GM18873 (cell line): ENCODE measurements around the gene KCNQ1.

Experiments used
- ATAC-seq: cut with Tn5 transposase; IDR thresholded peaks from one replicate; pipeline ENCODE4 v1.9.1; 2021; ENCODE audit warnings: mild to moderate bottlenecking, moderate library complexity, moderate number of reproducible peaks; ENCODE audit not compliant: unreplicated experiment, low FRiP score

KCNQ1 gene

DNA sequence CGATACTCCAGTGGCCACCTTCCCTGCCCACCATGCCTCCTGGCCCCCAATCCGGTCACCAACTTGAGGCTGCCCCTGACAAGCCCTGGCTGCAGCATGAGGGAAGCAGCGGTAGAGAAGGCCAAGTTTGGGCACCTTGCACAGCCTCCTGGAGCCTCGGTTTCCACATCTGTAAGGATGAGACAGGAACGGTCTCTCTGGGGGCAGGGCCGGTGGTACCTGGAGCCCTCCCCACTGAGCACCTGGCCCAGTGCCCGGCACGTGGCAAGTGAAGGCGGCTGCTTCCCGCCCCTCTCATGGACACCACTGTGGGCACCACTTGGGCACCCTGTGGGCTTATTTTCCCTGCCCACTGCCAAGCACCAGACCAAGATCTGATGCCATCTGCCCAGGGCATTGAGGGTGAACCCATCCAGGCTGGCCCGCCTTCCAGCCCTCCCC, 363.0 kb downstream of the KCNQ1 start:
- ATAC-seq = no peak

DNA sequence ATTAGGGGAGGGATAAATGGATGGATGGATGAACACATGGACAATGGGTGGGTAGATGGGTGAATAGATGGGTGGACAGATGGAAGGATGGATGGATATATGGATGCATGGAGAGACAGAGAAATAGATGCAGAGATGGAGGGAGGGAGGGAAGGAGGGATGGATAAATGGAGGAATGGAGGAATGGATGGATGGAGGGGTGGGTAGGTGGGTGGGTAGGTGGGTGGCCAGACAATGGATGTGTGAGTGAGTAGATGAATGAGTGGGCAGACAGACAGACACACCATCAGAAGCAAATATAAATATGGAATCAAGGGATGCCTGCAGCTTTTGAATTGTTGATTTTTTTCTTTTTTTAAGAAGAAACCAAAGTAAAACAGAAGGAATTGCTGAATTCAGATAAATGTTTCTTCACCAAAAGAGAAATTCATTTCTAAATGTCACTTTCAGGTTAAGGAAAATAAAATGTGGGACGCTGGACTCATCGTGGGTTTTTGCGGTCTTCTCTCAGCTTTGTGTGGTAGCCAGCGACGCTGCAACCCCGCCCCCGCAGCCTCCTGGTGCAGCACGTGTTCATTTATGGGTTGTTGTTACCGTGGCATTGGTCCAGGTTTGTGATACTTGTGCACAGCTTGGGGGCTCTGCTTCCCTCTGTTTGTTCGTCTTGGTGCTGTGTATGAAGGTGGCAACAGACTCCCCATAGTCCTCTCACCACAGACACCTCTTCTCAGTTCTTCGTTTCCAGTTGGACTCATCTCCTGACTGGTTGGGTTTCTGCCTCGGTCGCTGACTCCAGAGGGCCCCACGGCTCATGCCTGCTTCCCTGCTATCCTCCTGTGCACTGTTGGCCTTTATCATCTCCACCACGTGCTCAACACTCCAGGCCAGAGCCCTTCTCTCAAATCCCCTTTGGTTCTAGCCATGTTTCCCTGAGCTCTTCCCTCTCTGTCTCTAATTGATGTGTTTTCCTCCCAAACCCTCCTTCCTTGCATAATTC, 364.3 kb downstream of the KCNQ1 start:
- ATAC-seq = no peak

DNA sequence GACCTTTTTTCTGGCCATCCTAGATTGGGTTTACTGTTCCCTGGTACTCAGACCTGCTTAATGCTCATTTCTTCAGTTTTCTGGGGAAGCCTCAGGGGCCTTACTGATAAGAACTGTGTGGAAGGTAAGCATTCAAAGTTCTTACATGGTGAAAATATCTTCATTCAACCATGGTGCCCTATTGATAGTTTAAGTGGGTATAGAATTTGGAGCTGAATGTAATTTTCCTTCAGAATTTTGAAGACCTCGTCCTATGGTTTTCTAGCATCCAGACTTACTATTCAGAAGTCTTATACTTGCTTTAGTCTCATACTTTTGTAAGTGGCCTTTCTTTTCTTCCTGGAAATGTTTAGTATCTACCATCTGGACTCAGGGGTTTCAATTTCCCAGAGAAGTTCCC, 365.0 kb downstream of the KCNQ1 start:
- ATAC-seq = no peak

DNA sequence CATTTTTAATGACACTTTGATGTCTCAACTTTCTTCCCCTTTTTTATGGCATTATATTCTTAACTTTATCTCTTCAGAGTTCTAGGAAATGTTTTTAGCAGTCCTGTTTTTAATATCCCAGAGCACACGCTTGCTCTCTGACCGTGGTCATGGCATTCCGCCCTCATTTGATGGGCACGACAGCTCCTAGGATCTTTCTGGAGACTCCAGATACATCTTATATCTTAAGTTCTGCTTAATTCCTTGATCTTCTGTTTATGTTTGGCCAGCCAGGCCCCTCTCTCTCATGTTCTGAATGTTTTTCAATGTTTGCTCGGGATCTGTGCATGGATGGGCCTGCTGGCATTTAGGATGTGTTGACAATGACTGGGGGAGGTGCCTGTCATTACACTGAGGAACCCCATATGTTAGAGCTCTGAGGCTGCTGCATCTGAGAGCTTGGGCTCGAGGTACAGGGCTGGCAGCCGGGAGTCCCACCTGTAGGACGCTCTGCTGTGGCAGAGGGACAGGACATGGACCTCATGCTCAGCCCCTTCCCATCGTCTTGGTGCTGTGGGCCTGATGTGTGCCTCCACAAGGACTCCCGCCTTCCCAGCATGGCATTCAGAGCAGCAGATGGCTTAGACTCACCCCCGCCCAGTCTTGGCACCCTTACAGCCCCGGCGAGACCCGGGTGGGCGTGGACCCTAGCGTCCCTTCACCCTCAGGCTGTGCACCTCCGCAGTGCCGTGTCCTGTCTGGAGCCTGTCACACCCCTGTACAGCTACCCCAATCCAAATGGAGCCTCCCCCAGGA, 365.8 kb downstream of the KCNQ1 start:
- ATAC-seq = no peak

DNA sequence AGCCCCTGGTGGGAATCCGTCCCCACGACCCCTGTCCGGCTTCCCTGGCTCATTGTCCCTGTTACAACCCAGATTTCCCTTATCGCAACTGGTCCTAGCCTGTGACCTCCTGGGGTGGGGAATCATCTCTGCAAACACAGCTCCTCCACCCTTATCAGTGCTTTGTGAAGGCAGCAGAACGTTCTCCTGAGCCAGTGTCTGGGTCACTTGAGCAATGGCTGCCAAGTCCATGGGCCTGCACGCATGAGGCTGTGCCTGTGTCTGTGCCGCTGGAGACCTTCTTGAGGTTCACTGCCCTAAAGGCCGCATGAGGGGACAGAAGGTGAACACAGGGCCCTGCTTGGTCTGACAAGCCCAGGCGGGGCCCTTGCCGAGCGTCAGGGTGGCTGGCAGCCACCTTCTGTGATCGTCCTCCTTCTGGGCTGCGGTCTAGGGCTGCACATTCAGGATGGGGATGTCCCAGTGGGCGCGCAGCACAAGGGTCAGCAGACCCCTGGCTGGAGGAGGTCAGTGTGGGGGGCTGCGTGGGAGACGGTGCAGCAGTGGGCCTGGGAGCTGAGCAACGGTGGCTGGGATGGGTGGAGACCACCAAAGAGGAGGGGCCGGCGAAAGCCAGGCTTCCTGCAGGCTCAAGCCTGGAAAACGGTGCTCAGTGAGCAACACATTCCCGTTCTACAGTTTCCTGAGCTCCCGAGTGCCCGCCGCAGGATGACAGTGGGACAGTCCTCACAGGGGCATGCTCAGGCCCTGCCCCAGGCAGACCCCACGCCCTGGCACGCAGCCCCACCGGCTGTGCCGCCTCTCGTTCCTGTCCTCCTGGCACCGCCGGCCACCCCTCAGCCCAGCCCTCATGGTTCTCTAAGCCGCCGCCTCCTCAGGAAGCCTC, 366.6 kb downstream of the KCNQ1 start:
- no peak for ATAC-seq

DNA sequence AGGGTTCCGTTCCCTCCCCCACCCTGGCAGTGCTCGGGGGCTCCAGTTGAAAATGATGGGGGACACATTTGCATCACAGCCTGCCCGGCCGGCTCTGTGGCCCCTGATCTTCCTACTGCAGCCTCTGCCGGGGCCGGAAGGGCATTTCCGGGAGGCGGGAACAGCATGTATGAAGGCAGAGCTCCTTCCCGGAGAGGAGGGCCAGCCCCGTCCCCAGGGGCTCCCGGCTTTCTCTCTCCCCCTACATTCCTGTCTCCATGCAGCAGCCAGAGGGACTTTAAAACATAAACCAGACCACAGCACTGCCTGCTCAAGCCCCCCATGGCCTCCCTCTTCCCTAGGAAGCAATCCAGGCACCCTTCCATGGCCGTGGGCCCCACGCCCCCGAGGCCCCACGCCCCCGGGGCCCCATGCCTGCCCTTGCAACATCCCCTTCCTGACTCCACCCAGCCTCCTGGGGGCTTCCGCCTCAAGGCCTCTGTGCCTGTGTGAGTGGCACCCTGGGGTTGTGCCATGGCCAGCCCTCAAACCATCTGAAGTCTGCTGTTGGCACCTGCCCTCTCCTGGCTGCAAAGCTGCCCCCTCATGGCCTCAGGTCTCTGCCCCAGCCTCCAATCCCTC, 367.7 kb downstream of the KCNQ1 start:
- no peak for ATAC-seq

DNA sequence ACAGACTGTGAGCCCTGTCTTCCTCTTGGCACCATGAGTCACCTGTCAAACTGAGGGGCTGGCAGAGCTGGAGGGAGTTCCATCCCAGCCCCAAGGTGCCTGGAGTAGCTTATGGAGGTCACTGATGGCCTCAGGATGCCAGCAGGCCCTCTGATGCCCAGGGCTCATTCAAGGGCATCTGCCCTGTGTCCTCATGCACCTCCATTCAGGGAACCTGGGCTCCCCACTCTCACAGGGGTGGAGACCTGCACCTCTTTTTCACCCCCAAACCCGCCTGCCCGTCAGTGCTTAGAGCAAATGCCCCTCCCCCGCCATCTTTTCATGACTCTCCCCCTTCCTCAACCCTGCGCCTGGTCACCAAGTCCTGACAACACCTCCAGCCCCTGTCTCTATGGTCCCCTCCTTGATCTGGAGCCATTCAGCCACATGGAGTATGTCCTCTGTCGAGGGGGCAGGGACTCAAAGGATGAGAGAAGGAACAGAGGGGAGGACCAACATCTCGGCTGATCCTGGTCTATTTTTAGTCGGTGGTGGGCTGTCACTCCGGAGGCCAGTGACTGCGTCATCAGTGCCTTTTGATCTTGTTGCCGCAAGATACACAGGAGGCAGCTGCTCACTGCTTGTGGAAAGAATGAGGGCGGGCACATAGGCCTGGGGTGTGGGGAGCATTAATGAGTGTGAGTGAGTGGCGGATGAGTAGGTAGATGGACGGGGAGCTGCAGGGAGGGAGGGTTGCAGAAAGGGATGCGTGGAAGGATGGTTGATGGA, 368.5 kb downstream of the KCNQ1 start:
- ATAC-seq = no peak

DNA sequence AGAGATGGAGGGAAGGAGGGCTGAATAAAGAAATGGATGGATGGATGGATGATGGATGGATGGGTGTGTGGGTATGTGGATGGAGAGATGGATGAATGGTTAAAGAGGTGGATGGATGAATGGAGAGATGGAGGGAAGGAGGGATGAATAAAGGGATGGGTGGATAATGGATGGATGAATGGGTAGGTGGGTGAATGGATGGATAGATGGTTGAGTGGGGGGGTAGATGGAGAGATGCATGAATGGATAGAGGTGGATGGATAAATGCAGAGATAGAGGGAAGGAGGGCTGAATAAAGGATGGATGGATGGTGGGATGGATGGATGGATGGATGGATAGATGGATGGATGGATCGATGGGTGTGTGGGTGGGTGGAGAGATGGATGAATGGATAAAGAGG, 369.2 kb downstream of the KCNQ1 start:
- no peak for ATAC-seq

DNA sequence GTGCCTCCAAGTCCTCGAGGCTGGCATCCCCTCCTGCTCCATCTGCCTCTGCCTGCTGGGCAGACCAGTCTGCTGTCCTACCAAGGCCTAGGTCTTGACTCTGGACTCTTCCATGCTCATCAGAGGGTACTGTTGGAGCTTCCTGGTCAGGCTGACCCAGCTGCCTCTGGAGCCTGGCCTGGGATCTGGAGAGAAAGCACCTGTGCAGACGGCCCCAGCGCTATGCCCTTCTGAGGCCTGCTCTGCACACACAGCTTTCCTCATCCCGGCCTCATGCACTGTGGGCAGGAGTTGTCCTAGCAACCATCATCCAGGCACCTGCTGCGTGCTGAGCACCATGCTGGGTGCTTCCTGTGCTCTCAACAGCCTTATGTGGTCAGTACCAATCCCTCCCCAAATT, 369.9 kb downstream of the KCNQ1 start:
- no peak for ATAC-seq

DNA sequence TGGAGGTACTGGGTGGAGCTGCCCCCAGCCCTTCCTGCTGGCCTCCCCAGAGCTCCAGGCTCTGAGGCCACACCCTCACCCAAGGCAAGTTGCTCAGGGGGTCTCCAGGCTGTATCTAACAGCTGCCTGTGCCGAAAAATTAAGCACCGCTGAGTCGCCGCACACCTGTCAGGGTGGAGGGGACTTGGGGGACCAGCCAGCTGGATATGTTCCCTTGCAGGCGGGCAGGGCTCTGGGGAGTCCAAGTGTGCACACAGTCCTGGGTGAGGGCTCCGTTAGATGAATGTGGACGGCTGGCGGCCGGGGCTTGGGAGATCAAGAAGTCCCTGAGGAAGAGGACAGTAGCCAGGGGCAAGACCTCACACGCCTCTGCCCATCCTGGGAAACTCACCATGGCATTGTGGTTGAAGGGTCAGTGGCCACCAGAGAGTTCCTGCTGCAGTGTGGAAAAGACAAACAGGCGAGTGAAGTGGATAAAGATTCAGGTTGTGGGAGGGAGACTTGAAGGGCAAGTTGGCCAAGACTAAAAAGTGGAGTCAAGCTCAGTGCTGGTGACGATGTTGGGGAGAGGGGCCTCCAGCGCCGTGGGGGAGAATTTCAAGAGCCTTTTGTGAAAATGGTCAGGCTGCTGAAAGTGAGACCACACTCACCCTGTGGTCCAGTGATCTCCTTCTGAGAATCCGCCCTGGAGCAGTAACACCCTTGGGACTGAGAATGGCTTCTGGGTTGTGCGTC, 371.1 kb downstream of the KCNQ1 start:
- no peak for ATAC-seq

DNA sequence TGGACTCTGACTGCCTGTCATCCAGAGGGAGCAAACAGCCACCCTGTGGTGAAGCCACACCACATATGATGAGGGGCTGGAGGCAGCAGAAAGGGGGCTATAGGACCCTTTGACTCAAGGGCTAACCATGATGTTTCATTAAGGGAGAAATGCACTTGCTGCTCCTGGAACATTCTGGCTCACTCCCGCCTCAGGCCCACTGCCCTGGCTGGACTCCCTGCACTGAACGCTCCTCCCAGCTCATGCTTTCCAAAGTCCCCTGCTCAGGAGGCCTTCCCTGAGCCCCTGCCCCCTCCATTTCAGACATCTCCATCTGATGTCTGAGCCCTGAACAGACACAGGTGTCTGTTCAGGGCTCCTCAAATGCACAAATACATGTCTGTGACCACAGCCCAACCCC, 371.7 kb downstream of the KCNQ1 start:
- ATAC-seq = no peak

DNA sequence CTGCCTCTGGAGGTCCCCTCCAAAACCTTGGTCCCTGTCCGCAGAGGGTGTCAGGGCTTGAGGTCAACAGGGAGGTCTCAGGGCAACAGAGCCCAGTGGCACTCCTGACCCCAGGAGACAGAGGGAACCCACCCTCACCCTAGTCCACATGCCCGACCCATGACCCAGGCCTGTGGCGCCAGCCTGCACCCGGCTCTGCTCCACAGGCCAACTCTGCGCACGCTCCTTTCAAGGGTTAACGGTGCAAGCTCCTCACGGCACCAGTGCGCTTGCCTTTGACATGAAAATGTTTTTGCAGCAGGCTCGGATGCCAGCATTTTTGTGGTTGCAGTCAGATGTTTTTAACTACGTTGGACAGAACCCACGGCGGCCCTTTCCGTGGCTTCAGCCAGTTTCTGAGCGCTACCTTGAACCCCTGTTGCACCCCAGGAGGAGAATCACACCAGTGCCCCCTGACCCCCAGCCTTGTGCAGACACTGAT, 372.2 kb downstream of the KCNQ1 start:
- no peak for ATAC-seq

DNA sequence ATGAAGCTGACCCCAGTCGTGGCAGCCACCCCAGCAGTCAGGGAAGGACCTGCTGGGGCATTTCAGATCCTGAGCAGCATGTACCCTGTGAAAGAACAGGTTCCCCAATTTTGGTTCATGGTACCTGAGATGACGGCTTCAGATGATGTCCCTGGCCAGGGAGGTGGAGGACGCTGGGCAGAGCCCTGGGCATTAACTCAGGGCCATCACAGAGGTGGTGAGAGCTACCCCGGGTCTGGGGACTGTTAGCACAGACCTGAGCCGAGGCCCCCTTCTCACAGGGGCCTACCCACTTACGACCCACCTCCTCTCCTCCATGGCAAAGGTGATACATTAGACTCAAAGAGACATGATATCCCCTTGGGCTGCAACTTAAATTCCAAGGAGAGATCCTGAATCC, 372.6 kb downstream of the KCNQ1 start:
- no peak for ATAC-seq

DNA sequence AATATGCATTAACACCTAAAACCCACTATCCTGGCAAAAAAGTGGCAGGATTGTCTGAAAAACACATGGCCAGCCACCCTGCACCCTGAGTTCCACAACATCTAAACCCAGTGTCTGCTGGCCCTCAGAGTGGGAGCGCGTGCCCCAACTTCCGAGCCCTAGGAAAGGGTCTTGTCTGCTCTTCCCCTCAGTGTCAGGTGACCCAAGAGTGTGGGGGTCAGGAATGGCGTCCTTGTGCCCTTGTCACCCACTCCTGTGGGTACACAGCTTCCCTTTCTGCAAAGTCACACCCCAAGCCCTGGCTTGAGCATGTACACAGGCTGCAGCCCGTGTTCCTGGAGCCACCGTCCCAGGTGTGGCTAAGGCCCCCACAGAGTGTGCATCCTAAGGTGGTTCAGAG, 373.2 kb downstream of the KCNQ1 start:
- no peak for ATAC-seq

DNA sequence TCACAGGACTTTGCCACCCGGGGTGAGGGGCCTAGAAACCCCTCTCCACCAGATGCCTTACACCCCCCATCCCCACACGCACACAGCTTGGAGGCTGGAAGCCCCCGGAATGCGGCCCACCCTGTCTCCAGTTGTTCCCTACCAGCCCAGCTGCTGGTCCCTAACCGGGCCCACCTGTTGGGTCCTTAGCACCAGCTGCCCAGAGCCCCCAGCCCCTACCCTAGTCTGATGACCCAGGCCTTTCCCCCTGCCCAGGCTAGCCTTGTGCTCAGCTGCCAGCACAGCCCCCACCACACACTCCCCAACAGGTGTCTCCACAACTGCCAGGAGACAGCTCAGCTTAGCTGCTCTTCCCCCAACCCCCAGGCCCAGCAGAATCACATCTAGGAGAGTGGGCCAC, 373.7 kb downstream of the KCNQ1 start:
- ATAC-seq = no peak

DNA sequence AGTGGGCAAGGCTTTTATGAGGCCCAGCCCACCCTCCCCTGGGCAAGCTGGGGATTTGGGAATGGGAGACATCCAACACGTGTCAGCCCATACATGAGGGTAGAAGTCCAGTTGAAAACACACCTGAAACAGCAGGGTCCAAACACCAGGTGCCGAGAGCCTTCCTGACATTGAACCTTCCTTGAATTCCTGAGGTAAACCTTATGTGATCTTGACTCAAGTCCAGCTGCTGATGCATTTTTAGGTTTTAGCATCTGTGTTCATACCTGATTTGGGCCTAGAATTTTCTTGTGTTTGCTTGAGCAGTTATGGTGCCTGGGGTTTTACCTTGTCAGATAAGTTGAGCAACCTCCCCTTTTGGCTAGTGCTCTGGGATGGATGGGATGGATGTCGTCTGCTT, 374.5 kb downstream of the KCNQ1 start:
- ATAC-seq = no peak

DNA sequence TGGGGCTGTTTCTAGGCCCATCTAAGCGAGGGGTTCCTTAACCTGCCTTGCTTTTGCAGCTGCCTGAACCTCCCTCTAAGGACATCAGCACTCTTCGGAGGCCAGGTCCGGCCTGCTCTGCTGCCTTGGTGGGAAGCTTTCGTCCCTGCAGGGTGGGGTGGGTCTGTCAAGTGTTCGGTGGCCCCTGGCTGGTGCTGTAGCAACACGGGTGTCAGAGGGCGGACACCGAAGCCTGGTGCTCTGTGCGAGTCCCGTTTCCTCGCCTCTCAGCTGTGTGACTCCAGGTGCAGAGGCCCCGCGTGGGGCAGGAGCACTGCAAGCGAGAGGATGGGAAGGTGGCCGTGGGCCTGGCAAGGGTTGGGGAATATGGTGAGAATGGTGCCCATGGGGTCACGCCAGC, 376.2 kb downstream of the KCNQ1 start:
- no peak for ATAC-seq

DNA sequence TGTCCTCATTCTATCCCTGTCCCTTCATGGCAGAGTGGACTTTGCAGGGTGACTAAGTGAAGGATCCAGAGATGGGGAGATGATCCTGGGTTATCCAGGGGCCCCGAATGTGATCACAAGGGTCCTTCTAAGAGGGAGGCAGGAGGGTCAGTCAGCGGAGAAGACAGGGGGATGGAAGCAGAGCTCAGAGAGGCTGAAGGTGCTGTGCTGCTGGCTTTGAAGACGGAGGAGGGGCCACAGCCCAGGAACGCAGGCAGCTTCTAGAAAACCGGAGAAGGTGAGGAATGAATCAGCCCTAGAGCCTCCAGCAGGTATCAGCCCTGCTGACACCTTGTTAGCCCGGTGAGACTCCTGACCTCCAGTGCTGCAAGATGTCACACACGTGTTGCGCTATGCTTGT, 377.1 kb downstream of the KCNQ1 start:
- no peak for ATAC-seq

DNA sequence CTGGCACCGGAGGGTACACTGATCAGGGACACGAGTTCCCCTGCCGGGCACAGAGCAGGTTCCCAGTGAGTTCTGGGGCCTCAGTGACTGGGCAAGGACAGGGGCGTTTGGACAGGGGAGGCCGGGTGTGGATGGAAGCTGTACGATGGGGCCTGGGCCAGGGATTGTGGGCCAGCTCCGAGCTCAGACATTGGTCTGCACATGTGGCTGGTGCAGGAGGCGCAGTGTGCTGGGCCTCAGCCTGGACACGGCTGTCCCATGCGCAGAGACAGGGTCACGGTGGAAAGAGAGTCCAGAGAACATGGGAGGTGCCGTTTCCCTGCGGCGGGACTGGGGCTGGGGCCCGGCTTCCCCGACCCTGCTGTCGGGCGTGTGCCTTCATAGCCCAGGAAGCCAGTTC, 380.0 kb downstream of the KCNQ1 start:
- ATAC-seq = no peak
